Mesenchymal stem cell (in vitro differentiated cells and primary cell): ENCODE data around the gene RPL10A.
"Not testable (repeated sequence)": the region's sequence is repeated elsewhere in the genome, so short reads cannot be mapped to it uniquely, and the experiment has no call there.

ENCODE experiments used
- DNase-seq: peaks from one replicate; pipeline ENCODE4 v3.0.0-alpha.2; 2013
- H2AFZ ChIP-seq: one replicate; pipeline ENCODE4 v1.6.1; 2013; ENCODE audit warnings: low read depth, mild to moderate bottlenecking, control low read depth, inconsistent platforms, low read length, moderate library complexity
- H2AK5ac ChIP-seq: 2 replicates; pipeline ENCODE4 v1.6.1; 2013; ENCODE audit warnings: low read length, moderate library complexity, mild to moderate bottlenecking, inconsistent platforms; ENCODE audit not compliant: severe bottlenecking
- H2BK120ac ChIP-seq: one replicate; pipeline ENCODE4 v1.6.1; 2013; ENCODE audit warnings: low read depth, mild to moderate bottlenecking, inconsistent platforms, low read length, moderate library complexity
- H2BK12ac ChIP-seq, 2 experiments: one replicate each; pipeline ENCODE4 v1.6.1; 2013; ENCODE audit warnings: inconsistent platforms in 2 of 2, low read length in 2 of 2, mild to moderate bottlenecking in 2 of 2, moderate library complexity in 2 of 2, control low read depth in 1 of 2
- H2BK15ac ChIP-seq: one replicate; pipeline ENCODE4 v1.6.1; 2013; ENCODE audit warnings: mild to moderate bottlenecking, low read depth, inconsistent platforms; ENCODE audit not compliant: poor library complexity, severe bottlenecking
- H2BK5ac ChIP-seq: 2 replicates; pipeline ENCODE4 v1.6.1; 2013; ENCODE audit warnings: low read depth, mild to moderate bottlenecking, low read length, control low read depth, inconsistent platforms; ENCODE audit not compliant: poor library complexity, severe bottlenecking
- H3K14ac ChIP-seq, 2 experiments: one replicate each; pipeline ENCODE4 v1.6.1; 2013; ENCODE audit warnings: inconsistent platforms in 2 of 2, low read length in 2 of 2, control low read depth in 1 of 2, mild to moderate bottlenecking in 1 of 2, moderate library complexity in 1 of 2
- H3K18ac ChIP-seq, 2 experiments: one replicate each; pipeline ENCODE4 v1.6.1; 2013; ENCODE audit warnings: inconsistent platforms in 2 of 2, low read length in 2 of 2, control low read depth in 1 of 2, low read depth in 1 of 2, mild to moderate bottlenecking in 1 of 2
- H3K23ac ChIP-seq, 2 experiments: one replicate each; pipeline ENCODE4 v1.6.1; 2013; ENCODE audit warnings: inconsistent platforms in 2 of 2, low read length in 2 of 2, mild to moderate bottlenecking in 2 of 2, moderate library complexity in 2 of 2, control low read depth in 1 of 2
- H3K27ac ChIP-seq: 2 replicates; pipeline ENCODE4 v1.5.1; 2013; ENCODE audit warnings: mild to moderate bottlenecking, moderate library complexity, low read length, control low read depth, inconsistent platforms; ENCODE audit not compliant: poor library complexity, severe bottlenecking
- H3K27me3 ChIP-seq, 2 experiments: 2 replicates each; pipeline versions ENCODE4 v1.6.1 to v1.7.0; 2013; ENCODE audit warnings: low read length in 2 of 2, mild to moderate bottlenecking in 2 of 2, moderate library complexity in 2 of 2, control low read depth in 1 of 2, inconsistent platforms in 1 of 2; ENCODE audit not compliant: control insufficient read depth in 1 of 2, insufficient read depth in 1 of 2
- H3K36me3 ChIP-seq, 2 experiments: 2 replicates each; pipeline versions ENCODE4 v1.6.1 to v1.7.0; 2013; ENCODE audit warnings: low read length in 2 of 2, control low read depth in 1 of 2, inconsistent platforms in 1 of 2, low read depth in 1 of 2, mild to moderate bottlenecking in 1 of 2; ENCODE audit not compliant: insufficient read depth in 2 of 2, control insufficient read depth in 1 of 2
- H3K4ac ChIP-seq, 2 experiments: one replicate each; pipeline ENCODE4 v1.6.1; 2013; ENCODE audit warnings: inconsistent platforms in 2 of 2, low read length in 2 of 2, mild to moderate bottlenecking in 2 of 2, moderate library complexity in 2 of 2, control low read depth in 1 of 2, low read depth in 1 of 2
- H3K4me1 ChIP-seq: 2 replicates; pipeline ENCODE4 v1.6.1; 2013; ENCODE audit warnings: low read depth, low read length, control low read depth; ENCODE audit not compliant: control insufficient read depth, insufficient read depth
- H3K4me2 ChIP-seq: 2 replicates; pipeline ENCODE4 v1.6.1; 2013; ENCODE audit warnings: low read length, mild to moderate bottlenecking, inconsistent platforms; ENCODE audit not compliant: poor library complexity, severe bottlenecking
- H3K4me3 ChIP-seq, 2 experiments: 2 replicates each; pipeline versions ENCODE4 v1.5.1 to v1.7.0; 2013; ENCODE audit warnings: low read length in 2 of 2, mild to moderate bottlenecking in 2 of 2, control low read depth in 1 of 2, low read depth in 1 of 2; ENCODE audit not compliant: insufficient read depth in 1 of 2
- H3K79me1 ChIP-seq: replicated peaks from 2 replicates; pipeline ENCODE4 v1.6.1; 2013; ENCODE audit warnings: mild to moderate bottlenecking, control low read depth, low read length, inconsistent platforms; ENCODE audit not compliant: poor library complexity, severe bottlenecking
- H3K9ac ChIP-seq: 2 replicates; pipeline ENCODE4 v1.7.0; 2013; ENCODE audit warnings: mild to moderate bottlenecking, low read length, moderate library complexity
- H3K9me3 ChIP-seq: 2 replicates; pipeline ENCODE4 v1.7.0; 2013; ENCODE audit warnings: mild to moderate bottlenecking, low read length; ENCODE audit not compliant: control insufficient read depth
- H4K8ac ChIP-seq: one replicate; pipeline ENCODE4 v1.6.1; 2013; ENCODE audit warnings: inconsistent platforms, mild to moderate bottlenecking, low read length, moderate library complexity
- H4K91ac ChIP-seq: one replicate; pipeline ENCODE4 v1.6.1; 2013; ENCODE audit warnings: mild to moderate bottlenecking, low read length, inconsistent platforms
- WGBS: methylation state at CpG from one replicate; pipeline ENCODE4 v1.1.7; 2013; ENCODE audit warnings: mixed read lengths; 5-methylcytosine and 5-hydroxymethylcytosine counted together

The RPL10A gene

GRCh38 chr6:35512740-35513139, 44.5 kb downstream of the RPL10A start, which contains the start of gene TULP1:
TULP1 (minus strand) TSS chr6:35512896; CDS start chr6:35512858, 38 bp downstream.
- H2BK5ac ChIP-seq = no peak within 1 kb of the TSS
- no peak within 1 kb of the TSS for H3K14ac ChIP-seq
- no peak within 1 kb of the TSS for H3K27ac ChIP-seq
- no peak within 1 kb of the TSS for H3K4me3 ChIP-seq
- no peak within 1 kb of the TSS for H2BK120ac ChIP-seq
- no peaks in the 10 kb centered on the region for H3K36me3 ChIP-seq
- no peak within 1 kb of the TSS for H3K9ac ChIP-seq
- H3K18ac ChIP-seq = peak within 1 kb of the TSS in 1 of 2 experiments; percentile 5
- no peak within 1 kb of the TSS for H2BK12ac ChIP-seq
- no peaks in the 10 kb centered on the region for H3K79me1 ChIP-seq
- no peak within 1 kb of the TSS for H4K91ac ChIP-seq
- H2AFZ ChIP-seq = no peak within 1 kb of the TSS
- H3K9me3 ChIP-seq = no peaks in the 10 kb centered on the region
- WGBS = 67% methylated on average over 9 of the region's 10 CpGs
- peaks cover 33 to 47% of the 10 kb centered on the region in 2 experiments for H3K27me3 ChIP-seq
- no peak for DNase-seq
- peaks cover 5% of the 10 kb centered on the region for H3K4me1 ChIP-seq
- no peak within 1 kb of the TSS for H3K23ac ChIP-seq
- no peak within 1 kb of the TSS for H4K8ac ChIP-seq
- H3K4me2 ChIP-seq = no peak within 1 kb of the TSS
- H2BK15ac ChIP-seq = no peak within 1 kb of the TSS
- no peak within 1 kb of the TSS for H3K4ac ChIP-seq
- H2AK5ac ChIP-seq = no peak within 1 kb of the TSS

DNA sequence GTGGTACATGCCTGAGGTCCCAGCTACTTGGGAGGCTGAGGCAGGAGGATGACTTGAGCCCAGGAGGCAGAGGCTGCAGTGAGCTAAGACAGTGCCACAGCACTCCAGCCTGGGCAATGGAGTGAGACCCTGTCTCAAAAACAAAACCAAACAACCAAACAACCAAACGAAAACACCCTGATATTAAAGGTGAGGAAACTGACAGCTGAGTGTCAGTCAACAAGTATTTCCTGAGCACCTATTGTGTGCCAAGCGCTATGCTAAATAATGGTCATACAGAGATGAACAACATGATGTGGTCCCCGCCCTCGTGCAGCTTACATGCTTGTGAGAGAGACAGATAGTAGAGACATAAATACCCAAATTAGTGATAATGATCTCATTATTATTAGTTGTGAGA, 46.4 kb downstream of the RPL10A start:
- DNase-seq = no peak
- WGBS = 84% methylated on average over 4 of the region's 4 CpGs

GRCh38 chr6:35515939-35516338, 47.7 kb downstream of the RPL10A start:
- WGBS = 87% methylated on average over 6 of the region's 6 CpGs
- not testable (repeated sequence) for H3K4ac ChIP-seq

More for the DNA sequence above, 46.4 kb downstream of the RPL10A start:
- peaks cover 27 to 38% of the 10 kb centered on the region in 2 experiments for H3K27me3 ChIP-seq
- H2BK120ac ChIP-seq = no peak overlapping the region
- H3K4me1 ChIP-seq = peaks cover 5% of the 10 kb centered on the region
- H3K9ac ChIP-seq = no peak overlapping the region
- no peak overlapping the region for H2AK5ac ChIP-seq
- H3K18ac ChIP-seq = no peak overlapping the region
- no peak overlapping the region for H4K8ac ChIP-seq
- H3K4ac ChIP-seq = no peak overlapping the region
- H2BK5ac ChIP-seq = no peak overlapping the region
- no peak overlapping the region for H2BK12ac ChIP-seq
- H3K27ac ChIP-seq = no peak overlapping the region
- H3K14ac ChIP-seq = no peak overlapping the region
- H3K36me3 ChIP-seq = no peaks in the 10 kb centered on the region
- no peak overlapping the region for H2AFZ ChIP-seq
- no peak overlapping the region for H2BK15ac ChIP-seq
- no peak overlapping the region for H3K4me3 ChIP-seq
- no peak overlapping the region for H3K23ac ChIP-seq
- H3K9me3 ChIP-seq = no peaks in the 10 kb centered on the region
- H3K79me1 ChIP-seq = no peaks in the 10 kb centered on the region
- no peak overlapping the region for H4K91ac ChIP-seq
- no peak overlapping the region for H3K4me2 ChIP-seq

DNA sequence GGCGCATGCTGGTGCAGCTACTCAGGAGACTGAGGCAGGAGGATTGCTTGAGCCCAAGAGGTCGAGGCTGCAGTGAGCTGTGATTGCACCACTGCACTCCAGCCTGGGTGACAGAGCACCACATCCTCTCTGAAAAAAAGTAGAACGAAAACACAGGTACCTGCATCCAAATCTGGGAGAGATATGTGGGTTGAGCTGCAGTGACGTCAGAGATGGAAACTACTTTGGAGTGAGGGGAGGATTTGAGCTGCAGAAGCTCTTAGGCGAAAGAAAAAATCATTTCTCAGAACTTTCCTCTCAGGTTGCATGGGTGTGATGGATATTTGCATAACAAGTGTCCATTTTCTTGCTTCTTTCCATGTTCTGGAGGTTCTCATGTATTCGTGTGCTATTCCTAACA, 48.5 kb downstream of the RPL10A start:
- H2AFZ ChIP-seq = no peak overlapping the region
- WGBS = 79% methylated on average over 5 of the region's 6 CpGs
- no peak overlapping the region for H4K91ac ChIP-seq
- H2BK120ac ChIP-seq = no peak overlapping the region
- no peak for DNase-seq
- H3K18ac ChIP-seq = no peak overlapping the region
- no peak overlapping the region for H4K8ac ChIP-seq
- no peak overlapping the region for H2BK5ac ChIP-seq
- H3K4me1 ChIP-seq = peaks cover 4% of the 10 kb centered on the region
- H3K14ac ChIP-seq = no peak overlapping the region
- H3K4me2 ChIP-seq = no peak overlapping the region
- no peaks in the 10 kb centered on the region for H3K79me1 ChIP-seq
- H3K23ac ChIP-seq = peak overlapping the region in 1 of 2 experiments; percentile 14
- no peak overlapping the region for H3K4me3 ChIP-seq
- H2BK12ac ChIP-seq = no peak overlapping the region
- no peaks in the 10 kb centered on the region for H3K36me3 ChIP-seq
- H3K4ac ChIP-seq = no peak overlapping the region
- no peak overlapping the region for H3K9ac ChIP-seq
- H2BK15ac ChIP-seq = no peak overlapping the region
- H3K27me3 ChIP-seq = peaks cover 10 to 26% of the 10 kb centered on the region in 2 experiments
- H3K9me3 ChIP-seq = no peaks in the 10 kb centered on the region
- no peak overlapping the region for H3K27ac ChIP-seq
- H2AK5ac ChIP-seq = no peak overlapping the region

More at GRCh38 chr6:35515939-35516338, 47.7 kb downstream of the RPL10A start:
- not testable (repeated sequence) for H4K8ac ChIP-seq, H3K23ac ChIP-seq, H2AFZ ChIP-seq, H3K9me3 ChIP-seq, DNase-seq, H2BK12ac ChIP-seq, H2BK15ac ChIP-seq, H3K9ac ChIP-seq, H4K91ac ChIP-seq, H2AK5ac ChIP-seq, H3K14ac ChIP-seq, H3K36me3 ChIP-seq, H3K4me3 ChIP-seq, H2BK120ac ChIP-seq, H3K4me2 ChIP-seq, H3K4me1 ChIP-seq, H2BK5ac ChIP-seq, H3K79me1 ChIP-seq, H3K27ac ChIP-seq, H3K18ac ChIP-seq
- peaks cover 17 to 26% of the 10 kb centered on the region in 2 experiments for H3K27me3 ChIP-seq
